Renal cortex interstitium (tissue), 11 donors: ENCODE results near the gene CHCHD3. TPM values are rescaled to one million over a fixed set of nuclear protein-coding genes. Genes with fewer than 3 reads are reported as not detected.
"Not testable (repeated sequence)": the region's sequence is repeated elsewhere in the genome, so short reads cannot be mapped to it uniquely, and the experiment has no call there.

Experiments used
- DNase-seq, 11 donors: peaks; one replicate each; pipeline ENCODE4 v3.0.0-alpha.2; 2013; ENCODE audit warnings: low read depth in 9 of 11, low spot score in 4 of 11; ENCODE audit errors: extremely low read depth in 1 of 11
- polyA plus RNA-seq, 3 donors: library from polyadenylated mRNA; unstranded; fragments of 120-200 nt; gene quantifications; one replicate each; pipeline ENCODE4 v1.2.1, GENCODE V29; 2013; ENCODE audit not compliant: insufficient read length in 3 of 3

The CHCHD3 gene
- polyA plus RNA-seq, 3 donors, result 68.7 to 93.4 (median 86.2) TPM

DNA sequence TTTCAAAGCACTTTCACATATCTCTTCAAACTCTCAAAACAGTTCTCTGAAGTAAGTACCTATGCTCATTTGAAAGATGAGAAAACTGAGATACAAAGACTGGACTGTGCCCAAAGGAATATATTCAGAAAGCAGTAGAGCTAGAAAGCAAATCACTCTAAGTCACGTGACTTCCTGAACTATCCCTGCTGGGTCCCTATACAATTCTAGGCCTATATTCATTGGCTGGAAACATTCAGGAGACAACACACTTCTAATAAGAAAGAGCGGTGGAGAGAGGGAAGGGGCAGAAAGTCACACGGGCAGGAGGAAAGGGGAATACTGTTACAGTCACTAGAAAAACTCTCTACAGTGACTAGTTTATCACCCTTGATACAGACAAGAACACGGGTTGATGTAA, 140.0 kb downstream of the CHCHD3 start:
- no peak for DNase-seq

DNA sequence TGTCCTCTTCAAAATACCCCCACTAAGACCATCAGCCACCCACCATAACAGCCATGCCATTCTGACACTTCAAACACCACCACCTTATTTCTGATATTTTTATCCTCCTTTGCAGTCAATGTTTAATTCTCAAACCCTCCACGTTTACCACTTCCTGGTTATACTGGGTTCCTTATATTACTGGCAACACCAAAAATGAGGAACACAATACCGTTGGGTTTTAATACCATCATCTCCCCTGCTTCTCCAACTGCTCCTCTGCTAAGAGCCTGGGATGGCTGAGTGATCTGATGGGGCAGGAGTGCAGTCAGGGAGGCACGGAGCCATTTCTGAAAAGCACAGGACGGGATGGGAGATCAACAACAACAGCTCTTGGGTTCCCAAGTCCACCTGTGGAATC, 140.5 kb downstream of the CHCHD3 start:
- DNase-seq, result no peak

DNA sequence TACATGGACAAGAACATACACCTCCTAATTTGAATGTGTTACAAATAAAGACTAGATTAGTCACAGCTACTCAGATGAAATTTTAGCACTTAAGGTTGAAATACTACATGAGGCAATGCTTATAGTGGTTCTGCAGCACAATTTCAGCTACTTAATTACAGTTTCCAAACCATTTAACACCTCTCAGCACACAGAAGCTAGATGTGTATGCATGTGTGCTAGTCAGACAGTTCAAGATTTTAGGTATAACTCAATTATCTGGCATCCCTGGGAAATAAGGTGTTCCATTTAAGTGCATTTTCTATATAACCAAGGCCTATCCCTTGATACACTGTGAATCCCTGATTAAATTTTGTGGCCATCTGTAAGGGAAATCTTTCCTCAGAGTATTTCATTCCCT, 141.8 kb downstream of the CHCHD3 start:
- DNase-seq, result no peak

DNA sequence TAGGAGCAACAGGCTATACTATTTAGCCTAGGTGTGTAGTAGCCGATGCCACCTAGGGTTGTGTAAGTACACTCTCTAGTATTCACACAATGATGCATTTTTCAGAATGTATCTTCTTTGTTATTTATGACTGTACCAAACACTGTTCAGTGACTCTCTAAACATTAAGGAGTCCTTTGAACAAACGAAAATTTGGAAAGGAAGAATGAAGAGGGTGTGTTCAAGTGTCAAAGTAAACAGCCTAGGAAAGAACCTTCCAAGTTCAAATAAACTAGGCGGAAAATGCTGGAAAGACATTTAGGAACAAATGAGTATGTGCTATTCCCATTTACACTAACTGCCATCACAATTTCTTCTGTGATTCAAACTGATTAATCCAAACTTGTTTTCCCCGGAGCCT, 142.4 kb downstream of the CHCHD3 start:
- DNase-seq, result no peak

DNA sequence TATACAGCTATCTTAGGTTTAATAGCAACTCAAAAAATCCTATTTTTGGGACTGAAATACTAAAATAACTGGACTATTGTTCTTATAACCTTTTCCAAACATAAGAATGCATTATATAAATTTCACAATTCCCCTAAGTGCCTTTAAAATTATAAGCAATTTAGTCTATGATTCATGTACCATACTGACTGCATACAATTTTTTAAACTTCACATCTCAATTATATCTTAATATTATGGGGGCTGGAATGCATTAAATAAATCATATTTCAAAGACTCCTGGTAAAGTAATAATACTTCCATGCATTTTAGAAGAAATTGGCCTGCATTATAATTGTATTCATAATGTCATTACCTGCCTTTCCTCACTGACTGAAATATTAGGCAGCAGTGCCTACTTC, 144.6 kb downstream of the CHCHD3 start:
- no peak for DNase-seq

DNA sequence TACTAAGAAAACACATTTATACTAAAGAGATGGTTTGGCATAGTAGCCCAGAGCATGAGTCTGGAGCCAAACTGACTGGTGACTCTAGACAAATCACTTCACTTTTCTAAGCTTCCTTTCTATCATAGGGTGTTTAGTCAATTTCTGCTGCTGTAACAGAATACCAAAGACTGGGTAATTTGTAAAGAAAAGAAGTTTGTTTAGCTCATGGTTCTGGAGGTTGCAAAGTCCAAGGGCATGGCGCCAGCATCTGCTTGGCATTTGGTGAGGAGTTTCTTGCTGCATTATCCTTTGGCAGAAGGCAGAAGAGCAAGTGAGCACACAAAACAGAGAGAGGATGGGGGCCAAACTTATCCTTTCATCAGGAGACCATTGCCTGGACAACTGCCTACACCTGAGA, 146.3 kb downstream of the CHCHD3 start:
- DNase-seq, result no peak

DNA sequence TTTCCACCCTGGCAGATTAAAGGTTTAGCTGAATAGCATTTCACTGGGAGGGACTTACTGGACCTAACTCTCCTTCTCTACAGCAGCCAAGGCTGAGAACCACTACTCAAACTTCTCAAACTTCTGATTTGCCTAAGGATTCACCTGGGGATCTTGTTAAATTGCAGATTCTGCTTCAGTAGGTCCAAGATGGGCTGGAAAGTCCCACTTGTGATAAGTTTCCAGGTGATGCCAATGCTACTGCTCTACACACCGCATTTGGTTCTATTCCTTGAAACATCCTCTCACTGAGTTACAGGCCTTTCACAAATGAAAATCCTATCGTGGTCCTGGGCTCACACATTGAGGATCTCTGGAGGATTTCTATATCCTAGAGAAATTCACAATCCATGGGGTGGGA, 147.9 kb downstream of the CHCHD3 start:
- DNase-seq, result no peak

DNA sequence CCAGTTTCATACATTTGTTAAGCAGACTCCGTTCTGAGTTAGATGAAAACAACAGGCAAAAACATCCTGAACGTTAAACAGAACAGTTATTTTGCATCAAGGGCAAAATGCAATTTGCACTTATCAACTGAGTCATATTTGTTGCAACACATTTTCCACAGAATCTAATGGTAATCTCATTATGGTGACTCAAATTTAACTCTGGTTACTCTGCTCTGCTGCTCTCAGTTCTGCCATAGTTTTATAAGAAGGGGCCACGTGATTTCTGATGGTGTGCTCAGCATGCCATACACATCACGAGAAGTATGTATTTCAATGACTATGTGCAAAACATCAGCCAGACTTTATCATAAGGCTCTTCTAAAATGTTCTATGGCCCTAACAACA, 148.8 kb downstream of the CHCHD3 start:
- no peak for DNase-seq

DNA sequence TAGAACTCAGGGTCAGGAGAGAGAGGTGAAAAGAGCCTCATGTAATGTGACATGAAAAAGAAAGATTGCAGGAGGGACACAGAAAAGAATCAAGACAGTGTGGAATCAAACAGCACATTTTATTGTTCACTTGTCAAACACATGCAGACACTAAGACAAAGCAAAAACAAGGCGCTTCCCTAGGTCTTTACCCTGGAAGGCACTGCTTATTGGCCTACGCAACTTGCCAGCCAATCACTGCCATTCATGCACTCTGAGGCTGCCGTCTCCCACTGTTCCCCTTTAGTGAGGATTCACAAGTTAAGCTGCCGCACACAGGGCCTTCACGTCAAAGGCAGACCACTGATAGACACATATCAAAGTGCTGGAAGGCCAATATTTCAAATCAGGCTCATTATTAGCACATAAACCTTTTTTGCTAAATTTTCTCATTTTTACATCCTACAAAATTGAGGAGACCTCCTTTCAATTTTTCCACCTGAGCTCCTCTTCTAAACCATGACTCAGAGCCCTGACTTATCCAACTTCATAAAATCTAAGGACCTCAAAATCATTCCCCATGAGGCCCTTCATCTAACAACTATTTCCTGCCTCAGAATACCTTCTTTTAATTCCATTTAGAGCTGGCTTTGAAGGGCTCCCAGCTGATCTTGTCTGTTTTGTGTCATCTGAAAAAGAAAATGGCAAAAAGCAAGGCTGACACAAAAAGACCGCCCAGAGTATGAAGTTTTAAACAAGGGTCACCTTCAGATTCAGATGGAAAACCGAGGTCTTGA, 149.4 kb downstream of the CHCHD3 start:
- DNase-seq, result no peak

DNA sequence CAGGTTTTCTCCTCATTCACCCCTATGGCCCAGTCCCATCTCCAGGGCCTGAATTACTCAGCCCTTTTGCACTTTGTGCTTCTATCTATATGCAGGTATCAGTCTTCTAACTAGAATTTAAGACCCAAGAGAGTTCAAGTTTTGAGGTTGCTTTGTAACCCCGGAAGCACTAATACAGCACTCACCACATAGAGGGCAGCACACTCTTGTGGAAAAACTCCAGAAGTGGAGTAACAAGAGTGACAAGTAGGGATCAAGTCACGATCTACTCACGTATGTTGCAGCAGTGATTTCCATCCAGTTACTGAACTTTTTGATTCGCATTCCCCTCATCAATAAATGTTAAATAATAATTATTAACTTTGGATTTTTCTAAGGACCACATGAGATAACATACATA, 151.0 kb downstream of the CHCHD3 start:
- peak in 1 of 11 donors; percentile 4 for DNase-seq

DNA sequence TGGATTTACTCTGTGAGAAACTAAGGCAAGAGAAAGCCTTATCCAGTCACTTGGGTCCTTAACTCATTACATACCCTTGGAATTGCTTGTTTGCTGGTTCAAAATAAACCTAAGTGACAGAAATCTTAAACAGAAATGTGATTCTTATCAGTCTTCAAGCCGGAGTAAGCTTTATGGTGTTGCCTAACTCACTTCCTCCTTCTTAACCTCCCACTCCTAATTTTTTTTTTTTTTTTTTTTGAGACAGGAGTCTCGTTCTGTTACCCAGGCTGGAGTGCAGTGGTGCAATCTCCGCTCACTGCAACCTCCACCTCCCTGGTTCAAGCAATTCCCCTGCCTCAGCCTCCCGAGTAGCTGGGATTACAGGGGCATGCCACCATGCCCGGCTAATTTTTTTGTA, 151.9 kb downstream of the CHCHD3 start:
- not testable (repeated sequence) for DNase-seq

DNA sequence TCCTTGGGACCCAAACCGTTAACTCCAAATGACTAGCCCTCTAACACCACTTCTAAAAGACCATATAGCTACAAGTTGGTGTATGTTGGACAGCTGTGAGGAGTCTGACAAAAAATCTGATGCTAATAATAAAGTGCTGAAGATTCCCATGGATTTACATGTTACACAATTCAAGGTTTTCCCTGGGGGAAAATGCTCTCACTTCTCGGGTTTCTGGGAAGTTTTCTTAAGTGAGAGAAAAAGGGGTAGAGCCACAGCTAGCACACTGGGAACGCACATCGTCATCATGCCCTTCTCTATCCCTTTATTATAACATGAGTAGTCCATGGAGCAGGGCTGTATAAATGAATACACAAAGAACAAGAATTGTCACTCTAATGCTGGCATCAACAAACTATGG, 162.1 kb downstream of the CHCHD3 start:
- DNase-seq, result no peak

DNA sequence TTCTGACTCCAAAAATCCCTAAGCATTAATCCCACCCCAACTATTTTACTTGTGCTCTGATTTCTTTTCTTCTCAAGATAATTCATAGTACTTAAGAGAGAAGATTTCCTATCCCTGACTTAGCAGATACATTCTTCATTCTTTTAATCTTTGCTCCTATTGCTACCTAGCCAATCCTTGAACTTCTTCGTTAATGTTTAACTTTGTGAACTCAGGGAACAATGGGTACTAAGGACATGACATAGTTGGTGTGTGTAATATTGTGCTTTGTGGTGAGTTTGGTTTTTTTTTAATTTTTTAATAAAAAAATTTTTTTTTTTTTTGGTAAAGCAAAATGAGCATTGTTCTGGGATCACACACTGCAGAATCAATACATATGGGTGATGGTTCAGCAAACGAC, 166.2 kb downstream of the CHCHD3 start:
- DNase-seq, result peak in 1 of 11 donors; percentile 15

DNA sequence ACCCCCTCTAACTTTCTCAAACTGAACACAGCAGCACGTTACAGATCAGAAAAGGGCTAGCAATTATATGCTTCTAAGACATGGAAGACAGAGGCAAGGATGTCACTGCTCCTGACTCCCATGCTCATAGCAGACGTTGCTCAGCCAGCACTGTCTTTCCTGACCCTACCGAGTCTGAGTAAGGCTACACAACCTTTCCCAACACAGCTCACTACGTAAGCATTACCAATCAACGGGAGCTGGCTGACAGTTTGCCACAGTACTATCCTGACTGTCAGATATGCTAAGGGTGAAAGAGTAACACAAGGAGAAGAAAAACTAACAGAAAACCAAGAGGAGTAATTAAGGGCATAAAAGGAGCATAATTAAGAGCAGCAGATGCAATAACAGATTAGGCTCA, 171.2 kb downstream of the CHCHD3 start:
- DNase-seq, result no peak

DNA sequence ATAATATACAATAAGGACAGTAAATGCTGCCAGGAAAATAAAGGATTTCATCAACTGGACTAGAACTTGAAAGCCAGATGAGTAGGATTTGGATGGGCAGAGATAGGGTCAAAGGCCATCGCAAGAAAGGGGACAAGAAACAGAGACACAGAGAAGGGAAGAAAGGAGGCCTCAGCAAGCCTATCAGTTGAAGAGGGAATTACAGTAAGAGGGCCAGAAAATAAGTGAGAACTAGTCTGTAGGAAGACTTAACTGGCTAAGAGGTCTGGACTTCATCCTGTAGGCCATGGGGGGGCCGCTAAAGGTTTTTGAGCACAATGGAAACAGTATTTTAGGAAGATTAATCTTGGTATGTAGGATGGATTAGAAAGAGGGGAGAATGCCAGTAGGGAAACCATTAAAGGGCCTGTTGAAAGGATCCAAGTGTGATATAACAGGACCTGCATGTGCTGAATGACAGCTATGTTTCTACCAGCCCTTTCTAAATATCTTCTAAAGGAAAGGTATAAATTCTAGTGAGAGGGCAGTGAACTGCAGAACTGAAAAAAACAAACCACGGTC, 174.4 kb downstream of the CHCHD3 start:
- no peak for DNase-seq

DNA sequence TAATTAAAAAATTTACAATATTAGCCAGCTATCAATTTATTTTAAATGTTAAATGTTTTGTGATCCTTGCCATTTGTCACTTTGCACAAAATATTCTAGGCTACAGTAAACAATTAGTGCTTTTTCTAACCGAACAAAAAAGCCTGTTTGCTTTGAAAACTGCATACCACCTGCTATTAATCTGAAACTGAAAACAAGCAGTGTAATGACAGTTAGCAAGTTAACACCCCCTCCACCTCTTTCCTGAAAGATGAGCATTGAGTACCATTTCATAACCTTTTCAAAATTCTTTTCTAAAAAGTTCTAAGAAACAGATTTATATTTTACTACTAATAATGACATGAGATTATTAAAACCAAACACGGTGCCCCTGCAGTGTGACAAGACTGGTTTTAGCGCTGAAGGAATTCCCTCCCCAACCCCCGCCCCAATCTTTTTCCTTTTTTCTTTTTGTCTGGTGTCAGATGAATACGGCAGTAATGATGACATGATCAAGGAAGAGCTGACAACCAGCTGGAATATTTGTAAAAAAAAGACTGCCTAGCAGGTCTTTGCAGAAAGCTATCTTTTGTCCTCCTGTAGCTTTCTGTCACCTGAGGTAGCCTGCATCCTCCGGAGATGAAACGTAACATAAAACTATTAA, 175.6 kb downstream of the CHCHD3 start:
- DNase-seq, result no peak

DNA sequence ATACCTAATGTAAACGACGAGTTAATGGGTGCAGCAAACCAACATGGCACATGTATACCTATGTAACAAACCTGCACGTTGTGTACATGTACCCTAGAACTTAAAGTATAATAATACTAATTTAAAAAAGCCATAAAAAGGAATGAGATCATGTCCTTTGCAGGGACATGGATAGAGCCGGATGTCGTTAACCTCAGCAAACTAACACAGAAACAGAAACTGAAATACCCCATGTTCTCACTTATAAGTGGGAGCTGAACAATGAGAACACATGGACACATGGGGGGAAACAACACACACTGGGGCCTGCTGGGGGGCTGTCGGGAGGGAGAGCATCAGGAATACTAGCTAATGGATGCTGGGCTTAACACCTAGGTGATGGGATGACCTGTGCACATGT, 176.8 kb downstream of the CHCHD3 start:
- not testable (repeated sequence) for DNase-seq

DNA sequence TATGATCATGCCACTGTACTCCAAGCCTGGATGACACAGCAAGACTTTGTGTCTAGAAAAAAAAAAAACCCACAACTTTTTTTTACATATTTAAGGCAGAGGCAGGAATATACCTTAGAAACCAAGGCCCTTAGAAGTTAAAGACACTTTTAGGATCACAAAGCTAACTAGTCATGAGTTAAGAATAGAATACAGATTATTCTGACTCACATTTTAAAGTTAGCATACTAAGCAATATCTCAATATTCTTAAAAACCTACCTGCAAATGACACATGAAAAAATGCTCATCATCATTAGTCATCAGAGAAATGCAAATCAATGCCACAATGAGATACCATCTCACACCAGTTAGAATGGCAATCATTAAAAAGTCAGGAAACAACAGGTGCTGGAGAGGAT, 177.7 kb downstream of the CHCHD3 start:
- no peak for DNase-seq

DNA sequence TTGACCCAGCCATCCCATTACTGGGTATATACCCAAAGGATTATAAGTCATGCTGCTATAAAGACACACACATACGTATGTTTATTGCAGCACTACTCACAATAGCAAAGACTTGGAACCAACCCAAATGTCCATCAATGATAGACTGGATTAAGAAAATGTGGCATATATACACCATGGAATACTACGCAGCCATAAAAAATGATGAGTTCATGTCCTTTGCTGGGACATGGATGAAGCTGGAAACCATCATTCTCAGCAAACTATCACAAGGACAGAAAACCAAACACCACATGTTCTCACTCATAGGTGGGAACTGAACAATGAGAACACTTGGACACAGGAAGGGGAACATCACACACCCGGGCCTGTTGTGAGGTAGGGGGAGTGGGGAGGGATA, 179.6 kb downstream of the CHCHD3 start:
- not testable (repeated sequence) for DNase-seq

DNA sequence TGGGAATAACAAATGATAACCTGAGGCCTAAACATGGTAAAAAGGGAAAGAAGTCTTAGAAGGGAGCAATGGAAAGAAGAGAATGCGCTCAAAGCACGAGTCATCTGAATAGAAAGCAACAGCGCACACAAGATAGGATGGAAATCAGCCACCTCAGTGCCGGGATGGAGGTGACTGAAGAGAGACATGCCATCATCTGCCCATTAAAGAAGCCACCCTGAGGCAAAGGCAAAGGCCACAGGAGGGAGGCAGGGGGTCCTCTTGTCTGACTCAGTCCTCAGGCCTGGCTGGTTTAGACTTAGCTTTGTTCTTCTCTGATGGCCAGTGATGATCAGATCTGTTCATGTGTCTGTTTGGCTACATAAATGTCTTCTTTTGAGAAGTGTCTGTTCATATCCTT, 180.6 kb downstream of the CHCHD3 start:
- DNase-seq, result no peak

DNA sequence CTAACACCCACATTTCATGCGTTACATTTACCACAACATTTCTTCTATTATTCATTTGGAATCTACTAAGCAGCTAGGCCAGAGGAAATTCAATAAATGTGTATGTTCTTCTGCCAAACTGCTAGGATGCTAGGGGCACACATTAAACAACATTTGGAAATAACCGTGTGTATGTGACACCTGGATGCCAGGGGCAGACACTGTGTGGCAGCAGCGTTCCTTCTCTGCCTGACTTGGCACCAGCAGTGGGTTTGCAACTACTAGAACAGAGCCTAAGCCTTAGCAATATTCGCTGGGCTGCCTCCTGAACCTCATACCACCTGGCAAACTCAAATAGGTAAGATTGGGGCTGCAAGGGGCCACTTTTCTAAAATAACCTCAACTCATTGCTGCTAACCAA, 182.1 kb downstream of the CHCHD3 start:
- no peak for DNase-seq
